HPDE6-E6E7 (cell line): ENCODE data around the gene SLC7A14.
"Not testable (repeated sequence)": the region's sequence is repeated elsewhere in the genome, so short reads cannot be mapped to it uniquely, and the experiment has no call there.

ENCODE experiments used
- DNase-seq: peaks from one replicate; pipeline ENCODE4 v3.0.0; 2011; ENCODE audit warnings: missing footprints; ENCODE audit errors: extremely low spot score

SLC7A14 gene

DNA sequence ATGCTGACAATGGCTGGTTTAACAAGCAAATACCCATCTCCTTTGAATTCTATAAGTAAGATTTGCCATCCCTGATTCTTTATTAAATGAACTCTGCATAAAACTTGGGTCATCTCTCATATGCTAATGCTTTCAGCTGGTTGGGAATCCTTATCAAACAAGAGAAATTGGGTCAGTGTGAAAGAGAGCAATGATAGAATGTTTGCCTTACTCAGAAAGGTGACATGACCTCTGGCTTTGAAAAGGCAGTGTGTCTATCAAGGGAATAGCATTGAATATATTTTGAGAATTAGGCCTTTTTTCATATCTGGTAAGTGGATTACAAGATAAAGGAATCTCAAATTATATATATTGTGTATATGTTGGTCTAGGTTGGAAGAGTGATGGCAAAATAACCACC lies 8.7 kb upstream of the SLC7A14 start:
- DNase-seq: no peak

DNA sequence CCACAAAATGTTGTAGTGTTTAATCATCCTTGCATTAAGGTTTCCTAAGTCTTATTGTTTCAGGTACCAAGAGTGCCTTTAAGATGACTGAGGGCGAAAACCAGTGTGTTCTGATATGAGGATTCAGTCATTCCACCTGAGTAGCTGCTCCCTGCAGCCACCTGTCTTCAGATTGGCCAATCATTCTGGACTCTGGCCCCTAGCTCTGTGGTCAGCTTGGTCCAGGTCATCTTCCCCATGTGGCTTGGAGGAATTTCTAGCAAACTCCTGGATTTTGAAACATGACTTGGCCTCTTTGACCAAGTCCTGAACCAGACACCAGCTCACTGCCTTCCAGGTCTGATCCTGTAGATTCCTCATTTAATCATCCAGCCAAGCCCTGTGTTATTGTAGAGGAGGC lies 7.8 kb upstream of the SLC7A14 start:
- DNase-seq: no peak

DNA sequence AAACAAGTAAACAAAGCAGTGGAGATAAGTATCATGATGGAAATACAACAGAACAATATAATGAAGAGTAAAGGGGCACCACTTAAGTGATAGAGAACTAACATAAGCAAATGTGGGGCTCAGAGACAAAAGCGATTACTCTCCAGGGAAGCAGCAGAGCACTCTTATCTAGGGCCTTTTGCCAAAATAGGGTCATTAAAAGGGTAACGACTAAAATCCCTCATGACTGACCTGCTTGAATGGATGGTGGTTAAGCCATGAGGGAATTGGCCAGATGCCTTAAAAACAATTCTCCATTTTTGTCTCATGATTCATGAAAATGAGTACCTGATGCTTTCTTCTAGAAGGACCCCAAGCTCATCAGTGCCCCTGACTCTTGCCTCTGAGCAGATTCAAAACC lies 3.2 kb upstream of the SLC7A14 start:
- DNase-seq: no peak

DNA sequence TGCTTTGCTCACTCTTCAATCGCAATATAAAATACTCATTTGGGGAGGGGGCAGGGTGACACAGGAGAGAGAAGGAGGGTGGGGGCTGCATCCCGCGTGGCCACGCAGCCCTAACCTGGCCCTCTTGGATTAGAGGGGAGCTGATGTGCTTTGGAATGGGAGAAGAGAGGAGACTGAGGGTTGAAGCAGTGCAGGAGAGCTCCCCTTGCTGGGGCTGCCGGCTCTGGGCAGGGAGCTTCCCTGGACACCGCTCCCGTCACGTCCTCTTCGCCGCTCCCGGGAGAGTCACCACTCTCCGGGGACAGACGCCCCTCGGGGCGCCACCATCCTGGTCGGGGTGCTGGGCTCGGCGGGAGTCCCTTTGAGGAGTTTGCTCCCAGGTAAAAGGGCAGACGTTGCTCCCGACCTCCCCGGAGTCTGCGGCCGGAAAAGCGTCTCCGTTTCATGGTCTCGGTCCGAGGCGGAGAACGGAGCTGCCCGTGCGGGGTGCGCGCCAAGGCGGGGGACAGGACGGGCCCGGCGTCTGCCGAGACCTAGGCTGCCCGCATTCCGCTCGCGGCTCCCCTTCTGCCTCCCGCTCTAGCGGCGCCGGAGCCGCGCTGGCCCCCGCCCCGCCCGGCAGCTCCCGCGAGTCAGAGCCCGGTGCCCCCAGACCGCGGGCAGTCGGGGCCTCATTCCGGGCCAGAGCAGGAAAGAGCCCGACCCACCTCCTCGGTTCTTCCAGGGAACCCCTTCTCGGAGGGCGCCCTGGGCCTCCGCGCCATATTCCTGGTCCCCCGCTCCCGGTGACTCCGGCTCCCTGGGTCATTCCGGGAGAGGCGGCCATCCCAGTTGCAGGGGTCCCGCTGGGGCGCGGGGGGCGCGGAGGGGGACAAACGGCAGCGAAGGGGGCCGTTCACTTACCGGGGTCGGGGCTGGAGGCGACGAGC lies 603 bp downstream of the SLC7A14 start:
- no peak for DNase-seq

DNA sequence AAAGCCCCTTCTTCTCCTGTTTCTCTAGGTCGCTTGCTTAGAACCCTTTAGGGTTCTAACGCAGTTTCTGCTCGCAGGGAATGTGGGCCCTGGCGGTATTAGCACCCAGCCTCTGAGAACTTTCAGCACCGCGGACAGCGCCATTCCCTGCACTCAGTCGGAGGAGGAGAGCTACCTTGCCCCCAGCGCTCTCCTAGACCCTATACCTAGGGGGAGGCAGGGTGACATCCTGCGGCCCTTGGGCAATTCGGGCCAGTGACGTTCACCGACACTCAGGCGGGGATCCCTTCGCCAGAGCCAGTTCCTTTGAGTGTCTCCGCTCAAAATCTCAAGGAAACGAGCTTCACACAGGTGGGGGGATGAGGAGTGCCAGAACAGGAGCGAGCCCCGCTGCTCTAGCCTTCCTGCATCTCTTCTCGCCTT lies 1.3 kb downstream of the SLC7A14 start:
- peak; percentile 71 for DNase-seq

DNA sequence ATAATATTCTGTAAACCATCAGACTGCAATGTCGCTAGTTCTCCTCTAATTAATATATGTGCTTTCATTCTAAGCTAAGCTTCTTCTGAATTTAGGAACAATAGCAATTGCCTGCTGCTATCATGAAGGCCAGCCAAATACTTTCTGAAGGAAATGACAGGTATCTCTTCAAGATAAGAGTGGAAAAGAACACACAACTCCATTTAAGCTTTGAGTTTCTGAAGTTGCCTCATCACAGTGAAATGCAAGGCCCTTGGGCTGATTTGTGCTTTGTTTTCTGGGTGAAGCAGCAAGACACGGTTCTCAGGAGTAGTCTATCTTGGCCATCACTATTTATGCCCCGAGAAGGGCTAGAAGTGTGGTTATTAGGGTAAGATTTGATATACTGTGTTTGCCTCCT lies 6.2 kb downstream of the SLC7A14 start:
- DNase-seq: no peak

DNA sequence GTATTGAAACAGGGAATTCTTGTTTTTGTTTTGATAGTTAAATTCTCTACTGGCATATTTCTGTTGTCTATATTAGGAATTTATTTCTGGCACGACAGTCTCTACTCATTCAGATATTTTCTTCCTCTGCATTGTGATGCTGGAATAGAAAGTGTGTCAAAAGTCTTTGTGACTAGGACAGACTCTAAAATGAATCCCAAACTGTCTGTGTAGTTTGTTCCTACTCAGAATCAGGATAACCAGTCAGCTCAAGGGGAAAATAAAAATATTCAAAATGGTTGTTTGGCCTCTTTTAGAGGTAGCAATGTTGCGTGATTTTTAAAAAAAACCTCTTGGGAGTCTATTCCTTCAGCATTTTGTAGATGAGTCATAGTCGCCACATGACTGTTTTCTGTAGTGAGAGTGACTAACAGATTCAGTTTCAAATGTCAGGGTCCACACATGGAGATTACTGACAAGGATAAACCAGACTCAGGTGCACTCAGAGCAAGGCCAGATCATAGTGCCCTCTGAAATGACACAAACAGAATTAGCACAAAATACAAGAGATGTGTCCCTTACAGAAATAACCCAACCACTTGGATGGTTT lies 13.1 kb downstream of the SLC7A14 start:
- peak; percentile 33 for DNase-seq

DNA sequence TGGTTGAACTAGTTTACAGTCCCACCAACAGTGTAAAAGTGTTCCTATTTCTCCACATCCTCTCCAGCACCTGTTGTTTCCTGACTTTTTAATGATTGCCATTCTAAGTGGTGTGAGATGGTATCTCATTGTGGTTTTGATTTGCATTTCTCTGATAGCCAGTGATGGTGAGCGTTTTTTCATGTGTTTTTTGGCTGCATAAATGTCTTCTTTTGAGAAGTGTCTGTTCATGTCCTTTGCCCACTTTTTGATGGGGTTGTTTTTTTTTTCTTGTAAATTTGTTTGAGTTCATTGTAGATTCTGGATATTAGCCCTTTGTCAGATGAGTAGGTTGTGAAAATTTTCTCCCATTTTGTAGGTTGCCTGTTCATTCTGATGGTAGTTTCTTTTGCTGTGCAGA lies 18.3 kb downstream of the SLC7A14 start:
- not testable (repeated sequence) for DNase-seq

DNA sequence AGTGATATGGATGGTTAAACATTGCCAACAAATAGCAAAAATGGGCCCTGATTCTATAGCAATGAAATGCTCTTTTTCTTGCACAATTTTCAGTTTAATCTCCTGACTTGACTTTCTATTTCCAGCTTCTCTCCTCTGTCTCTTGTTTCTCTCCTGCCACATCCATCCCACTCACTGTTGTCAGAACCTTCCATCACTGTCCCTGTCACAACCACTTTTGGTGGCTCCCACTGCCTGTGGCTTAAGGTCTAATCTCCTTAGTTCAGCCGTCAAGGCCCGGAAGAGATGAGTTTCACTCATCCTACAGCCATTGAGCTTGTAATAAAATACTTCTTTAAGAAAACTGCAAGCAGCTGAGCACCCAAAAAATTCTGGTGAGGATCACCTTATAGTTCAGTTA lies 19.5 kb downstream of the SLC7A14 start:
- DNase-seq: no peak

DNA sequence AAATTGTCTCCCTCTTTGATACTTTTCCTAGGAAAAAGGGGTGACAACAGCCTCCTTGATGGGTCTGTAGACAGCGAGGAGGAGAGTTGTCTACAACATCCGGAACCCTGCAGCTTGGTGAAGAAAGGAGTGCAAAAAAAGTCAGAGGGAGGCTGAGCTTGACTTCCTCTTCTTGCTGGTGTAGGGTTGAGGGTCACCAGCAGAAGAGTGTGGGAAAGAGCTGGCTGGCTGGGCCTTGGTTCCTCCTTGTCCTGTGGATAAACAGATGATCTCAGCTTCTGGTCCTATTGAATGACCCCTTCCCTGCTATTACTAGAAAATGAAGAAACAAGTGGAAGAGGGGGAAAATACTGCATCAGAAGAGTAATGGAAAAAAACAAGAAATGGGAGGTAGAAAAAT lies 20.4 kb downstream of the SLC7A14 start:
- no peak for DNase-seq

DNA sequence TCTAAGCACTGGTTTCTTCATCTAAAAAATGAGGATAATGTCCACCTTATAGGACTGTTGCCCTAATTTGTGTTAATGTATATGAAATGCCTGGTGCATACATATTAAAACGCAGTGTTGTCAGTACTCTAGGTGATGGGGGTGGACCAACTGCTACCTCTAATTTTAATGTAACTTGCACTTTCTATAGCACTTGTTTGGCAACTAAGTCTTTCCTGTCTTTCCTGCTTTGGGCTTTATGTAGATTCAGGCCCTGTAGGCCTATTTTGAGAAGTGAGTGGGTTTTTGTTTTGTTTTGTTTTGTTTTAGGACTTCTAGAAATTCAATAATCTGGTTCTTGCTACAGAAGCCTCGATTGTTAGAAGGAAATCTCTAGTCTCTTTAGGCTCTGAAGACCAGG lies 21.2 kb downstream of the SLC7A14 start:
- DNase-seq: no peak

DNA sequence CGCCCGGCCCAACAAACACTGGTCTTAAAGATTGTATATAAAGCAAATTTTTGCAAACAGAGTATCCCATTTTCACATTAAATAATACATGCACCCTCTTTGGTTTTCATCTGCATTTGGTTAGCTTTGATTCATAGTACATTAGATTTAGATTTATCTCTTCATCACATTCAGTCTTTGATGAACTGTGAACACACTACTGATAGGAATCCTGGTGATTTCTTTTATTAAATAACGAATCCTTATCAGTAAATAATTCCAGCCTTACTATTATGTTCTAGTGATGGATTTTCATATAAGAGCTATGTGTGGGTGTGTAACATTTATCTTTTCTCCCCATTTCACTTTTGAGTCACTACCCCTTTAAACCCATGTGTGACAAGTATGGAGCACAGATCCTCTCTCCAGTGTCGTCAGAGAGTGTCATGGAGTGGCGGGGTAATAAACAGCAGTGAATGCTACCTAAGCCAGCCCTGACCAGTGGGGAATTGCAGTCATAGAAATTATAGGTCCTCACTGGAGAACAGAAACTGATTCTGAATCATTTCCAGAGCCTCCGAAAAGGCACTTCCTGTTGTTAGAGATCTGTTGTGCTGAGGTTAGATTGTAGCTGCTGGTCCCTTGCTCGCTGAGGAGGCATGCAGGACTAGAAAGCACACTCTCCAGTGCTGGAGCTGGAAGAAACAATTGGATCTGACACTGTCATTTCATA lies 22.0 kb downstream of the SLC7A14 start:
- no peak for DNase-seq

DNA sequence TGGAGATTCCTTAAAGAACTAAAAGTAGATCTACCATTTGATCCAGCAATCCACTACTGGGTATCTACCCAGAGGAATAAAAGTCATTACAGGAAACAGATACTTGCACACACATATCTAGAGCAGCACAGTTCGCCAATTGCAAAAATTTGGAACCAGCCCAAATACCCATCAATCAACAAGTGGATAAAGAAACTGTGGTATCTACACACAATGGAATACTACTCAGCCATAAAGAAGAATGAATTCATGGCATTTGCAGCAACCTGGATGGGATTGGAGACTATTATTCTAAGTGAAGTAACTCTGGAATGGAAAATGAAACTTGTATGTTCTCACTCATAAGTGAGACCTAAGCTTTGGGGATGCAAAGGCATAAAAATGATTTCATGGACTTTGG lies 23.8 kb downstream of the SLC7A14 start:
- DNase-seq: no peak

DNA sequence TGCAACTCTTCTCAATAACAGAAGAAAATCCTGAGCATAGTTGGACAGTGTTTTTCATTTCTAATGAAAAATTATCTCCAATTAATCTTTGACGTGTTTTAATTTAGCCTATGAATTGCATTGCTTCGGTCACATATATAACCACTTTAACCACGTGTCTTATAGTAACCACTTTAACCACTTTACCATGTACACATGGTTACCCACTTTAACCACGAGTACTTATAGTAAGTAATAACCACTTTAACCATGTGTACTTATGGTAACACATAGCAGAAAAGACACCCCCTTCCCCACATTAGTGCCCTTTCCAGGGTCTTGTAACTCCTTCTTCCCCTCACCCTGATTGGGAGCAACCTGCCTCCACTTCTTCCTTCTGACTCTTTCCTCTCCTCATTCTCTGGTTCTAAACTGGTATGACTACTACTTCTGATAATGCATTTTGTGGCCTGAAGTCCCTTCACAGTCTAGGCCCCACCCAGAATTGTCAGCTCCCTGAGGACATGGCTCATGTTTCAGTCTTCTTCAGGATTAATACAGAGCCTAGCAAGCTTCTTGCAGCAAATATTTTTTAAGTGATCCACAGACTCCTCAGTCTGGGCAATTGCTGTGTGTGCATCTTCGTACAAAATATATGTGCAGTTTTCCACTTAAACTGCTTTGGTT lies 25.0 kb downstream of the SLC7A14 start:
- no peak for DNase-seq

DNA sequence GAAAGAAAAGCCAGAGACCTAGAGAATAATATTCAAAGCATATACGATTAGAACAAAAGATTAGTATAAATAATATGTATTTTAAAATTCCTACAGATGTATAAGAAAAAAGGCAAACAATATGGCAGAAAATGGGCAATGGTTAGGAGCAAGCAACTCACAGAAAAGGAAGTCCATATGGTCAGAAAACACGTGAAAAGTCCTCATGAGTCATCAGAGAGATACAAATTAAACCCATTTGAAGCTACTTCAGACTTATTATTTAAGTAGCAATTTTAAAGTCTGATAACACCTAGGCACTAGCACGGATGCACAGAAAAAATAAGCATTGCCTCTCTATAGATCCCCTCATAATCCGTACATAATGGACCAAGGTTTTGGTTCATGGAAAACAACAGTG lies 25.6 kb downstream of the SLC7A14 start:
- DNase-seq: no peak

DNA sequence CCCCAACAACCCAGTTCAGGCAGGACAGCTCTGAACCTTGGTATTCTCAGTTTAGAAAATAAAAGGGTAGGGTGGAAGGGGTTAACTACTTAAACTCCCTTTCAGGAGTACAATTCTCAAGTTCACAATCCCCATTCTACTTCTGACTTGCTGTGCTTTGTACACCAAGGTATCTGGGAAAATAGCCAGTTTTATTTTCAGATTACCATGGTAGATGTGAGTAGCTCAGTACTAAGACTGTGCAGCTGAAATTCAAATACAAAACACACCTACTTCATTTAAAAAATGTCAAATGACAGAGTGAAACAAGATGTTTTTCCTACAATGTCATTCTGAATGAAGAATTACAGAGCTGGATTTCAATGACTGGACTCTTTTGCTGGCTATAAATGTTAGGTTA lies 27.4 kb downstream of the SLC7A14 start:
- DNase-seq: no peak

DNA sequence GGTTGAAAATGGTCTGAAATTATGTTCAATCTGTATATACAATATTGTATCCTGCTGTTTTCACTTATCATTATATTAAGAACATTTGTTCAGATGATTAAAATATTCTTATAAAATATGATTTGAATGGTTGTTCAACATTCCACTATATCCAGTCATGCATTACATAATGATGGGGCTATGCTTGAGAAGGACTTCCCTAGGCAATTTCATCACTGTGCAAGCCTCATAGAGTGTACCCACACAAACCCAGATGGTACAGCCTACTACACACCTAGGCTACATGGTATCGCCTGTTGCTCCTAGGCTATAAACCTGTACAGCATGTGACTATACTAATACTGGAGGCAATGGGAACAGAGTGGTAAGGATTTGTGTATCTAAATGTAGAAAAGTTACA lies 30.5 kb downstream of the SLC7A14 start:
- DNase-seq: no peak

DNA sequence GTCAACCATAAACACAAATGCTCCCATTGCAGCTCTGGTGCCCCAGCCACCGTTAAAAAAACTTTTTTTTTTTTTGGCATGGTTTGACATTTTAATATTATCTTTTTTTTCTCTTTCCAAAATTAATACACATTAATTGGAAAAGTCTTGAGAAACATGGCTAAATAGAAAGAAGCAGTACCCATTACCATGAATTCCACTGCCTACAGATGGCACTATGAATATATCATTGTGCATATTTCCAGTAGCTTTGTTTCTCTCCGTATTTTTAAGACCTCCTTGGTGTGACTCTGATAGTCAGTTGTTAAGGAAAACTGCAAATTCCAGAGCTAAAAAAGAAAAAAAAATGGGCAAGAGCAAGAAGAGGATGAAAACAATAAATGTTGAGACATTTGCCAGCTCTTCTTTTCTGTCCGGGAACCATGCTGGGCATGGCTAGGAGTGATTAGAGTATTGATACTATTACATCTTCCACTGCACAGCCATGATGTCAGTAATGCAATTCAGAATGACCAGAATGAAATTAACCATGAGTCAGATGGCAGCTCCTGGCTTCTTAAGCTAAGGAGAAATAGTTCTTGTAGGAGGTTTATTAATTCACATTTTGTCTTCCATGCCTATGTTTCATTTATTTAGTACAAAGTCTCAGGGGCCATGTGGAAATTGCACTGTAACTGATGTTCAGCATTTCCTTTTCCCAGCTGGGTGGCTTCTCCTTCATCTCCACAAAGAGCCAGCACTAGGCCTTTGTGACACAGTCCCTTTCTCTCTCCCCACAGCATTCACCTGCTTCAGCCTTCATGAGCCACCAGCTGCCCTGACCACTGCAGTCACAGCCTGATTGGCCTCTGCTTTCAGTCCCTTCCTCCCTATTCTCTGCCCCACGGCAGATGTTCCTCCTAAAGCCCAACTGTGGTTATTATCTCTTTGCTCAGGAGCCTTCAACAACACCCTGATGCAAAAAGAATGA lies 31.8 kb downstream of the SLC7A14 start:
- DNase-seq: no peak

DNA sequence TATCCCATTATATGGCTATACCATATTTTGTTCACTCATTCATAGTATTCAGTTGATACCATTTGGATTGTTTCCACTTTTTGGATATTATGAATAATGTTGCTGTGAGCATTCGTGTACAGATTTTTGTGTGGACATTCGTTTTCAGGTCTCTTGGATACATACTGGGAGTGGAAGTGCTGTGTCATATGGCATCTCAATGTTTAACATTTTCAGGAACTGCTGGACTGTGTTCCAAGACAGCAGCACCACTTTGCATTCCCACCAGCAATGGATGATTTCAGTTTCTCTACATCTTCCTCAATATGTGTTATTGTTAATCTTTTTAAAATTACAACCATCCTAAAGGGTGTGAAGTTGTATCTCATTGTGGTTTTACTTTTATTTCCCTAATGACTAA lies 34.6 kb downstream of the SLC7A14 start:
- DNase-seq: no peak

DNA sequence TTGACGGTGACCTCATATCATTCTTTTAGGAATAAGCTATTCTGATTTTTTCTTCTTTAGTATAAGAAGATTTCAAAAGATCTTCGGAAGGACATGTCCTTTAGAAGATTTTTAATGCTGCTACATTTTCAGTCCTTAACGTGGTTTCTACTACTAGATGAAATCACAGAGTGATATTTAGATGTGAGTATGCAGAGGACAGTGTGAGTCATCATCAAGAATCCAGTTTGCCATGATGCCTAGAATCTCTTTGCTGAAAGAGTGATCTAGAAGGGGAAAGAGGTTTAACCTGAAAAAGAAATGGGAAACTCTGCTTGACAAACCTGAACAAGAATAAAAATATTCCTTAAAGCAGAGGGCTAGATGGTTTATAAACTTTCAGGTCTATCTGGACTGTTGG lies 43.2 kb downstream of the SLC7A14 start:
- no peak for DNase-seq

DNA sequence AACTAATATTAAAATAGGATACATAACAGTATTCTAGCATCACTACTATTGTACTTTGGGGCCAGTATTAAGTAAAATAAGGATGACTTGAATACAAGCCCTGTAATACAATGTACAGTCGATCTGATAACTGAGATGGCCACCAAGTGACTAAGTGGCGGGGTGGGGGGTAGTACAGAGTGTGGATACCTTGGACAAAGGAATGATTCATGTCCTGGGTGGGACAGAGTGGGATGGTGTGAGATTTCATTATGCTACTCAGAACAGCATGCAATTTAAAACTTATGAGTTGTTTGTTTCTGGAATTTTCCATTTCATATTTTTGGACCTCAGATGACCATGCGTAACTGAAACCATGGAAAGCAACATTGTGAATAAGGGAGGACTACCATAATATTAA lies 46.0 kb downstream of the SLC7A14 start:
- DNase-seq: no peak
